Fibroblast of villous mesenchyme (primary cell): ENCODE results near the gene GLTP. TPM values are rescaled to one million over a fixed set of nuclear protein-coding genes. Genes with fewer than 3 reads are reported as not detected.
"Not testable (repeated sequence)": the region's sequence is repeated elsewhere in the genome, so short reads cannot be mapped to it uniquely, and the experiment has no call there.

Source experiments
- DNase-seq: peaks from one replicate; pipeline ENCODE4 v3.0.0-alpha.2; 2010; ENCODE audit warnings: low read depth
- H3K4me3 ChIP-seq: 2 replicates; pipeline ENCODE4 v1.5.1; 2011; ENCODE audit warnings: low read depth, mild to moderate bottlenecking, low read length
- CTCF ChIP-seq: IDR thresholded peaks from 2 replicates; pipeline ENCODE4 v1.5.1; 2012; ENCODE audit warnings: low read depth, mild to moderate bottlenecking, low read length; ENCODE audit not compliant: insufficient read depth
- total RNA-seq: library from RNA; depleted of rRNA; stranded (reverse); fragments of >200 nt; gene quantifications from 2 replicates; pipeline ENCODE4 v1.2.3, GENCODE V29; 2012

GLTP gene
- total RNA-seq, 1 donor: 52.2 TPM

- TF ChIP-seq CTCF: no peak
- no peak for DNase-seq
- H3K4me3 ChIP-seq: no peak overlapping the region
Observed at GRCh38 chr12:109857715-109858114, 22.6 kb downstream of the GLTP start.

- no peak for DNase-seq
- no peak overlapping the region for H3K4me3 ChIP-seq
- no peak for TF ChIP-seq CTCF
Observed at GRCh38 chr12:109855377-109855776, 25.0 kb downstream of the GLTP start.

- DNase-seq, H3K4me3 ChIP-seq: not testable (repeated sequence)
Observed at GRCh38 chr12:109850518-109850917, 29.8 kb downstream of the GLTP start.

GRCh38 chr12:109847142-109847735, 33.1 kb downstream of the GLTP start:
- no peak overlapping the region for H3K4me3 ChIP-seq
- no peak for TF ChIP-seq CTCF
- no peak for DNase-seq

- no peak for TF ChIP-seq CTCF
- DNase-seq: no peak
- peak overlapping the region; percentile 48 for H3K4me3 ChIP-seq
Observed at GRCh38 chr12:109845824-109846205, 34.5 kb downstream of the GLTP start.

GRCh38 chr12:109844983-109845823, 35.1 kb downstream of the GLTP start:
- H3K4me3 ChIP-seq: peak overlapping the region; percentile 48
- peak; percentile 74 for DNase-seq
- TF ChIP-seq CTCF: peak; percentile 99

- DNase-seq: no peak
- no peak for TF ChIP-seq CTCF
- no peak overlapping the region for H3K4me3 ChIP-seq
Observed at GRCh38 chr12:109844091-109844490, 36.2 kb downstream of the GLTP start.
